IMR-90 (cell line): ENCODE results near the gene NUCB2. TPM values are rescaled to one million over a fixed set of nuclear protein-coding genes. Genes with fewer than 3 reads are reported as not detected.

Experiments
- ATAC-seq: fragments of 200-7000 bp; cut with Tn5 transposase; 2 replicates; pipeline ENCODE4 v1.9.1; 2020; ENCODE audit warnings: low read depth, mild to moderate bottlenecking, moderate library complexity
- BruUV-seq: library from RNA; stranded (reverse); fragments of 400-500 nt; replicated peaks from 2 replicates; lab custom pipeline; 2021; lab: Mats Ljungman, UMichigan
- CTCF ChIA-PET: fragments of 300-600 bp; formaldehyde crosslinking; extraction: SDS; loops from one replicate; lab custom pipeline; 2021; ENCODE audit warnings: antibody characterized with exemption; lab: Yijun Ruan, JAX
- POLR2A ChIA-PET: fragments of 300-600 bp; sonication (Branson Sonifier 250); formaldehyde crosslinking; loops from one replicate; lab custom pipeline; 2022; ENCODE audit warnings: antibody characterized with exemption; ENCODE audit not compliant: unreplicated experiment; lab: Charles Lee
- DNase-seq: peaks from one replicate; pipeline ENCODE4 v3.0.0; 2013
- H2AFZ ChIP-seq: replicated peaks from 2 replicates; pipeline ENCODE3; 2013; ENCODE audit warnings: low read length, mild to moderate bottlenecking; ENCODE audit not compliant: poor library complexity
- H2AK5ac ChIP-seq: 2 replicates; pipeline ENCODE4 v1.6.1; 2013; ENCODE audit warnings: low read depth, low read length, inconsistent platforms
- H2AK9ac ChIP-seq: replicated peaks from 2 replicates; pipeline ENCODE3; 2013; ENCODE audit warnings: mild to moderate bottlenecking, low read depth, low read length, moderate library complexity; ENCODE audit not compliant: poor library complexity
- H2BK120ac ChIP-seq: 2 replicates; pipeline ENCODE4 v1.6.1; 2013; ENCODE audit warnings: low read depth, low read length, inconsistent platforms
- H2BK15ac ChIP-seq: 3 replicates; pipeline ENCODE4 v1.6.1; 2013; ENCODE audit warnings: low read depth, low read length, inconsistent platforms
- H2BK20ac ChIP-seq: 2 replicates; pipeline ENCODE4 v1.6.1; 2013; ENCODE audit warnings: low read depth, mild to moderate bottlenecking, inconsistent platforms, low read length, moderate library complexity
- H2BK5ac ChIP-seq: 2 replicates; pipeline ENCODE4 v1.6.1; 2013; ENCODE audit warnings: mild to moderate bottlenecking, low read depth, low read length, inconsistent platforms; ENCODE audit not compliant: poor library complexity, severe bottlenecking
- H3K14ac ChIP-seq: replicated peaks from 2 replicates; pipeline ENCODE4 v1.6.1; 2013; ENCODE audit warnings: low read depth, low read length, inconsistent platforms
- H3K18ac ChIP-seq: 2 replicates; pipeline ENCODE4 v1.6.1; 2013; ENCODE audit warnings: low read depth, low read length, control low read depth
- H3K23ac ChIP-seq: 2 replicates; pipeline ENCODE4 v1.6.1; 2013; ENCODE audit warnings: low read depth, low read length, inconsistent platforms
- H3K27ac ChIP-seq: 2 replicates; pipeline ENCODE4 v1.5.1; 2013; ENCODE audit warnings: mild to moderate bottlenecking, control low read depth, low read length; ENCODE audit not compliant: insufficient read depth
- H3K27me3 ChIP-seq: 2 replicates; pipeline ENCODE4 v1.6.1; 2013; ENCODE audit warnings: low read length; ENCODE audit not compliant: control insufficient read depth, insufficient read depth
- H3K36me3 ChIP-seq: 2 replicates; pipeline ENCODE4 v1.6.1; 2013; ENCODE audit warnings: low read length, mixed read lengths; ENCODE audit not compliant: control insufficient read depth, insufficient read depth
- H3K4ac ChIP-seq: 2 replicates; pipeline ENCODE4 v1.6.1; 2013; ENCODE audit warnings: low read depth, low read length, inconsistent platforms
- H3K4me1 ChIP-seq: 2 replicates; pipeline ENCODE4 v1.6.1; 2013; ENCODE audit warnings: low read length, mixed read lengths; ENCODE audit not compliant: control insufficient read depth, insufficient read depth
- H3K4me2 ChIP-seq: 2 replicates; pipeline ENCODE4 v1.6.1; 2013; ENCODE audit warnings: low read depth, mild to moderate bottlenecking, control low read depth, low read length, moderate library complexity
- H3K4me3 ChIP-seq: 2 replicates; pipeline ENCODE4 v1.5.1; 2013; ENCODE audit warnings: low read depth, mild to moderate bottlenecking, control low read depth, low read length, moderate library complexity; ENCODE audit not compliant: insufficient read depth
- H3K56ac ChIP-seq: 2 replicates; pipeline ENCODE4 v1.6.1; 2013; ENCODE audit warnings: low read length, inconsistent platforms; ENCODE audit not compliant: insufficient read depth; ENCODE audit errors: extremely low read depth
- H3K79me1 ChIP-seq, 2 experiments: 2 replicates each; pipeline ENCODE4 v1.6.1; 2013; ENCODE audit warnings: low read length in 2 of 2, inconsistent platforms in 1 of 2, low read depth in 1 of 2
- H3K9ac ChIP-seq: 2 replicates; pipeline ENCODE4 v1.6.1; 2013; ENCODE audit warnings: low read depth, low read length, control low read depth
- H3K9me1 ChIP-seq: 2 replicates; pipeline ENCODE4 v1.6.1; 2013; ENCODE audit warnings: low read length, inconsistent platforms; ENCODE audit not compliant: insufficient read depth
- H3K9me3 ChIP-seq: 2 replicates; pipeline ENCODE4 v1.6.1; 2013; ENCODE audit warnings: low read length; ENCODE audit not compliant: control insufficient read depth, insufficient read depth
- H4K20me1 ChIP-seq: 2 replicates; pipeline ENCODE4 v1.6.1; 2013; ENCODE audit warnings: low read length, inconsistent platforms; ENCODE audit not compliant: insufficient read depth
- H4K5ac ChIP-seq: 2 replicates; pipeline ENCODE4 v1.6.1; 2013; ENCODE audit warnings: mild to moderate bottlenecking, low read depth, low read length, control low read depth
- H4K8ac ChIP-seq, 2 experiments: 2 replicates each; pipeline ENCODE4 v1.6.1; 2013; ENCODE audit warnings: low read depth in 2 of 2, low read length in 2 of 2, control low read depth in 1 of 2, inconsistent platforms in 1 of 2
- H4K91ac ChIP-seq: 2 replicates; pipeline ENCODE4 v1.6.1; 2013; ENCODE audit warnings: low read depth, low read length, inconsistent platforms; ENCODE audit not compliant: insufficient read depth
- CEBPB ChIP-seq: IDR thresholded peaks from 2 replicates; pipeline ENCODE4 v1.6.1; 2012; ENCODE audit warnings: low read depth, low read length, improper control_type of control experiment
- CTCF ChIP-seq: conservative IDR thresholded peaks from 2 replicates; pipeline ENCODE4 v1.5.1; 2012; ENCODE audit warnings: mild to moderate bottlenecking, low read depth, low read length, improper control_type of control experiment
- MAFK ChIP-seq: IDR thresholded peaks from 2 replicates; pipeline ENCODE4 v1.6.1; 2012; ENCODE audit warnings: low read depth, low read length, improper control_type of control experiment
- MXI1 ChIP-seq: IDR thresholded peaks from 2 replicates; pipeline ENCODE4 v1.6.1; 2012; ENCODE audit warnings: low read depth, mild to moderate bottlenecking, low read length, moderate library complexity, borderline replicate concordance
- RAD21 ChIP-seq: IDR thresholded peaks from 2 replicates; pipeline ENCODE4 v1.6.1; 2012; ENCODE audit warnings: low read length, improper control_type of control experiment
- RFX5 ChIP-seq: IDR thresholded peaks from 2 replicates; pipeline ENCODE4 v1.8.0; 2012; ENCODE audit warnings: low read depth, mild to moderate bottlenecking, low read length, moderate library complexity
- WGBS, 2 experiments: methylation state at CpG; one replicate each; pipeline versions ENCODE4 v1.1.5 to v1.1.7; 2013; ENCODE audit warnings: missing lambda C conversion rate in 2 of 2; ENCODE audit not compliant: insufficient read length in 1 of 2; ENCODE audit errors: extremely low coverage in 2 of 2; 5-methylcytosine and 5-hydroxymethylcytosine counted together
- dilution Hi-C: fragments of 300-500 bp; cut with HindIII; formaldehyde crosslinking; loops from one replicate; pipeline ENCODE4 v1.14.3; 2018; ENCODE audit warnings: low sequenced_read_pairs; ENCODE audit not compliant: unreplicated experiment
- in situ Hi-C: fragments of 300-500 bp; cut with MboI; formaldehyde crosslinking; loops from 3 replicates; pipeline ENCODE4 v1.14.3; 2019; ENCODE audit warnings: low sequenced_read_pairs, inconsistent platforms, mixed read lengths
- intact Hi-C: fragments of 100-400 bp; cut with micrococcal nuclease; formaldehyde crosslinking; loops from 2 replicates; pipeline ENCODE4 v1.10.0; 2022
- polyA plus RNA-seq, 3 experiments: library from polyadenylated mRNA; depleted of rRNA; stranded (reverse); fragments of >200 nt; gene quantifications; 2 replicates each; pipeline ENCODE4 v1.2.3, GENCODE V29; 2012; ENCODE audit warnings: low replicate concordance in 1 of 3
- total RNA-seq: library from RNA; depleted of rRNA; stranded (reverse); fragments of >200 nt; gene quantifications from 2 replicates; pipeline ENCODE4 v1.2.3, GENCODE V29; 2012

NUCB2 gene
- total and polyA plus RNA-seq, 2 of the 4 experiments (the other 2 are of a cell fraction), result 52.7 to 55.4 TPM

GRCh38 chr11:17230867-17231851, 45.4 kb upstream of the NUCB2 start:
- no peak overlapping the region for H4K91ac ChIP-seq
- no peak overlapping the region for H3K56ac ChIP-seq
- no peak overlapping the region for H2BK5ac ChIP-seq
- no peak overlapping the region for H3K14ac ChIP-seq
- no peaks in the 10 kb centered on the region for H3K9me1 ChIP-seq
- H3K4ac ChIP-seq, result no peak overlapping the region
- H3K9ac ChIP-seq, result no peak overlapping the region
- H2AFZ ChIP-seq, result no peak overlapping the region
- ATAC-seq (no peak), DNase-seq (no peak)
- H3K27me3 ChIP-seq, result no peaks in the 10 kb centered on the region
- H2AK5ac ChIP-seq, result no peak overlapping the region
- no peaks in the 10 kb centered on the region for H3K79me1 ChIP-seq
- H3K36me3 ChIP-seq, result no peaks in the 10 kb centered on the region
- ChIA-PET POLR2A (interaction anchor here (0.6 kb wide), 1 partner anchor 30 kb away, joined by 5 read pairs; no protein-coding TSS in a partner anchor), CTCF (interaction anchor here (1.0 to 2.0 kb wide), 3 partner anchors 12 to 122 kb away, joined by 4 to 9 read pairs (median 8); no protein-coding TSS in a partner anchor)
- H3K18ac ChIP-seq, result no peak overlapping the region
- 86 to 100% methylated on average over 1 to 2 of the region's 3 CpGs for WGBS, 2 experiments
- no peak overlapping the region for H2BK120ac ChIP-seq
- dilution Hi-C loops (no loop called here), in situ Hi-C loops (loop anchor here (10.0 kb wide), 1 partner anchor 274 kb away; no protein-coding TSS in a partner anchor), intact Hi-C loops (loop anchor here (1.0 kb wide), 5 partner anchors 46 to 297 kb away; no protein-coding TSS in a partner anchor)
- no peak overlapping the region for H3K23ac ChIP-seq
- no peak overlapping the region for H3K4me3 ChIP-seq
- no peak overlapping the region for H4K8ac ChIP-seq
- no peaks in the 10 kb centered on the region for H3K9me3 ChIP-seq
- H2AK9ac ChIP-seq, result no peak overlapping the region
- no peaks in the 10 kb centered on the region for H4K20me1 ChIP-seq
- H3K4me2 ChIP-seq, result no peak overlapping the region
- H3K27ac ChIP-seq, result no peak overlapping the region
- no peak overlapping the region for H2BK15ac ChIP-seq
- no TSS peak for BruUV-seq
- no peak overlapping the region for H2BK20ac ChIP-seq
- no peaks in the 10 kb centered on the region for H3K4me1 ChIP-seq
- H4K5ac ChIP-seq, result no peak overlapping the region
- TF ChIP-seq RFX5, result no peak
- TF ChIP-seq CEBPB, result peak; percentile 18; the same call in 1 of the 2 replicates
- no peak for TF ChIP-seq MAFK
- no peak for TF ChIP-seq MXI1
- TF ChIP-seq RAD21, result no peak
- TF ChIP-seq CTCF, result no peak
